ENCODE data around the gene DCAF8.

DCAF8 gene

DNA sequence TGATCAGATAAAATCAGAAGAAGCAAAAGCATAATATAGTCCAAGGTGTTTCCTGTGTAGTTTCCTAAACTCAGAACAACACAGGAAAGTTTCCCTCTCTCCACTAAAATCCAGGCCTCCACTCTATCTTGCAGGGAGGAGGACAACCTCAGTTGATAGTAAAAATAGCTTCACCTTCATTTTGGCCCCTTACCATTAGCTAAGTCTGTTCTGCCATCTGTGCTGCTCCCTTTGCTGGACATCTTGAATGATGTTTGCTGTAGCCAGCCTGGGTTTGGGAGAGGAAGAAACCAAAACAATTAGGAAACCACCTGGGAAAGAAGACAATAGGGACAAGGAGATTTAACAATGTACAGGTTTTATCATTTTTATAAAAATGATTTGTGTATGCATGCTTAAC lies 18.6 kb downstream of the DCAF8 start:
- no peak for TF ChIP-seq CTCF (IDR thresholded peaks at IDR 0.05; ENCODE audit: low read depth, low read length, missing control alignments)
- no peak overlapping the region for H3K4me3 ChIP-seq (ENCODE audit: low read depth, low read length)
- no peak for DNase-seq (ENCODE audit: low read depth)

DNA sequence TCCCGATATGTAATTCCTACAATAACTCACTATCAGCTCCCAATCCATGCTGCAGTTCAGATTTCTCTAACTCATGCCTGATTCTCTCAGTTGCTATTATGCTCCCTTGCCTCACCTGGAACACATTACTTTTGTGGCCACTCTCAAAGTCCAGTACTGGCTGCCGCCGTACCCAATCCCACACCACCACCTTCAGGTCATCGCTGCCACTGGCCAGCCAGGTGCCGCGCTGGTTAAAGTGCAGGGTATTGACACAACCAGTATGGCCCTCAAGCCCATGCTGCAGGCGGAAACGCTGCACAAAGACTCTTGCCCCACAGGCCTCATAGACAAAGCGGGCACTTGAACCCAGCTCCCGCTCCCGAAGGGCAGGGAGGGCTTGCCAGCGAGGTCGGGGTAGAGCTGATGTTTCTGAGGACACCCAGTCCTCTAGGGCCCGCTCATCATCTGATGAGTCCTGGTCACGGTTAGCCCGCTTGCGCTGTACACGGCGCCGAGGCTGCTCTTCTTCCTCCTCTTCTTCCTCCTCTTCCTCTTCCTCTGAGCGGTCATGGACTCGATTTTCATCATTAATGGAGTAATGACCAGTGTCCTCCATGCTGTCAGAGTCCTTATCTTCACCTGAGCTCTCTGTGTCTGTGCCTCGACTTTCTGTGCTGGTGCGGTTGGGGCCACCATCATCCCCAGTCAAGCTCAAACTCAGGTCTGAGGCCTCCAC lies 22.6 kb downstream of the DCAF8 start:
- no peak overlapping the region for H3K4me3 ChIP-seq (ENCODE audit: low read depth, low read length)
- DNase-seq (ENCODE audit: low read depth), result no peak
- no peak for TF ChIP-seq CTCF (IDR thresholded peaks at IDR 0.05; ENCODE audit: low read depth, low read length, missing control alignments)

DNA sequence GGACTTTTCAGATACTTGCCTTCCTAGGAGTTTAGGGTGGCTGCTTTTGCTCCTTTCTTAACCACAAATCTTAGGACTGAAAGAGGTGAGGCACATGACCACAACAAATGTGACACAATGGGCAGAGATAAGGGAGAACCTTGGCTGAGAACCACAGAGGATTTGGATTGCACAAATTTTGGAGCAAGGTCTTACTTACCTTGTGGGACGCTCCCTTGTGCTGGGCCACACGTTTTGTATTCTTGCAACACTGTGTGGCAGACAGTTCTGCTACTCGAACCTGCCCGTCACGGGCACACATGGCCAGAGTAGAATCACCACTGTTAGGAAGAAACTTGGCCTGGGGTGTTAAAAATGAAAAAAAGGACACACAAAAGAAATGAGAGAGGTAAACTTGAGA lies 23.9 kb downstream of the DCAF8 start:
- DNase-seq (ENCODE audit: low read depth), result no peak
- no peak overlapping the region for H3K4me3 ChIP-seq (ENCODE audit: low read depth, low read length)
- no peak for TF ChIP-seq CTCF (IDR thresholded peaks at IDR 0.05; ENCODE audit: low read depth, low read length, missing control alignments)

DNA sequence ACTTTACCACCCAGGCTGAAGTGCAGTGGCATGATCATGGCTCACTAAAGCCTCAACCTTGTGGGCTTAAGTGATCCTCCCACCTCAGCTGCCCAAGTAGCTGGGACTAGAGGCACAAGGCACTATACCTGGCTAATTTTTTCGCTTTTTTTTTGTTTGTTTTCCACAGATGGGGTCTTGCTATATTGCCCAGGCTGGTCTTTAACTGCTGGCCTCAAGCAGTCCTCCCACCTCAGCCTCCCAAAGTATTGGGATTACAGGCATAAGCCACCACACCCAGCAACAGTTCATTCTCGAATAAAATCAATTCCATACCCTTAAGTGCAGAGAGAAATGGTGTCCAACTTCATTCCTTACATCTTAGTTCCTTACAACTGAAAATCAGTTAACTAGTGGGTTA lies 24.8 kb downstream of the DCAF8 start:
- TF ChIP-seq CTCF (IDR thresholded peaks at IDR 0.05; ENCODE audit: low read depth, low read length, missing control alignments), result no peak
- DNase-seq (ENCODE audit: low read depth), result no peak
- H3K4me3 ChIP-seq (ENCODE audit: low read depth, low read length), result no peak overlapping the region

DNA sequence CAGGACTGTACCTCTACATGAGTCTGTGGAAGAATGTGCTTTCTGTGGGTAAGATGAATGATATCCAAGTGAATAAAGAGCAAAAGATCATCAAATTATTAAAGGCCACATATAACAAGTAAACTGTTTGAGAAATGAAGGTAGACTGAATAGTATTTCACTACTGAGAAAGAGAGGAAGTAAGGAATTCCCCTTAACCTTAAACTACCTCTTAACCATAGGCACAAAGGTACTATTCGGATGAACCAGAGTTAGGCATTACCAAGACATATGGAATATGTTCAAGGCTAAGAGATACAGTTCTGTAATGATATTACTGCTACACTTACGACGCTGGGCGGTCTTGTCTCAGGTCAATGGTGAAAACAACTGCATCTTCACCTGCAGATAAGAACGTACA lies 25.5 kb downstream of the DCAF8 start:
- DNase-seq (ENCODE audit: low read depth), result no peak
- TF ChIP-seq CTCF (IDR thresholded peaks at IDR 0.05; ENCODE audit: low read depth, low read length, missing control alignments), result no peak
- no peak overlapping the region for H3K4me3 ChIP-seq (ENCODE audit: low read depth, low read length)

DNA sequence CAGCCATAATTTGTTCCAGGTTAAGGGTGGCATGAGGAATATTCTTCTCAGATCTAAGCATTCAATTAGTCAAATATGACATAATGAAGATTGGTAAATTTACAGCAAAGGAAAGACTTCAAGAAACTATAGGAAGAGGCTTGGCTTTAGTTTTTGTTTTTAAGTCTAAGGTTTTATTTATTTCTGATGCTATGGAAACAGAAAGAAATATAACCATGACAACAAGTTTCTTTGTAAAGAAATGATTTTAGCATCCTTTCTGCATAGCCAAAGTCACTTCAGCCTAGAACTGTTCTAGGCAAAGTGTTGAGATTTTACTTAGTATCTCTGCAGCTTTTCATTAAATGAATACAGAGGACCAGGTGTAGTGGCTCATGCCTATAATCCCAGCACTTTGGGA lies 29.4 kb downstream of the DCAF8 start:
- H3K4me3 ChIP-seq (ENCODE audit: low read depth, low read length), result no peak overlapping the region
- no peak for TF ChIP-seq CTCF (IDR thresholded peaks at IDR 0.05; ENCODE audit: low read depth, low read length, missing control alignments)
- no peak for DNase-seq (ENCODE audit: low read depth)

GRCh38 chr1:160228431-160228830 lies 33.9 kb downstream of the DCAF8 start:
- no peak overlapping the region for H3K4me3 ChIP-seq (ENCODE audit: low read depth, low read length)
- DNase-seq (ENCODE audit: low read depth), result no peak
- no peak for TF ChIP-seq CTCF (IDR thresholded peaks at IDR 0.05; ENCODE audit: low read depth, low read length, missing control alignments)

Measured in GM12864 (cell line).